GM21515 (cell line): ENCODE measurements around the gene CBLN3.
"Not testable (repeated sequence)": the region's sequence is repeated elsewhere in the genome, so short reads cannot be mapped to it uniquely, and the experiment has no call there.

Source experiments
- ATAC-seq: cut with Tn5 transposase; IDR thresholded peaks from one replicate; pipeline ENCODE4 v1.9.1; 2021; ENCODE audit not compliant: unreplicated experiment

Gene CBLN3

DNA sequence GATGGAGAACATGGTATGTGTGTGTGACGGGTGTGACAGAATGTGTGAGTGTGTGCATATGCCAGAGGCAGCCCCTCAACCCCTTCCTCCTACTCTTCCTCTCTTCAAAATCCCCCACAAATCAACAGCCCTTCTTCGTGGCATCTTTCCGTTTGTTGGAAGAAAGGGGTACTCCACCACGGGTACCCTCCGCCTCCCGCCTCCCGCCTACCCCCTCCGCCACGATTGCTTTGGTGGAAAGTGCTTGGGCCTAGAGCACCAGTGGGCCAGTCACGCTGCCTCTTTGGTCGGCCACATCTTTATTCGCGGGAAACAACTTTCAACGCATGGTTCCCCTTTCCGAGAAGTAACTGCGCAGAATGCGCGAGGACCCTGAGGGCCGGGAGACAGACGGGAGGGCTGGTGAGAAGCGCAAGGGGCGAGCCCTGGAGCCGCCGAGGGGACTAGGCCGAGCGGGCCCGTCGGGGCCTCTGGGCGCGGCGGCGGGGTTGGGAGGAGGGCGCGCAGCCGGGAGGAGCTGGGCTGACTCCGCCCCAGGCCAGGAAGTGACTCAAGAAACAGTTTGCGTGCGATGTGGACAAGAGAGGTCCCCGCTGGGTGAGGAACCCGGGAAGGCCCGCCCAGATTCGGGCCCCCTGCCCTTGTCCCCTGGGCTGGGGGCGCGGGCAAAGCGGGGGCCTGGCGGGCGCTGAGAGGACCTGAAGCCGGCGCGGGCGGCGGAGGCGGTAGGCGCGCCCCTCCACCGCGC is at the start of gene CBLN3, which contains the start of gene KHNYN:
CBLN3 (minus strand) TSS at position 274 of the 748 bp plus-strand sequence. CDS start 614 bp downstream, outside the sequence.
KHNYN (plus strand) TSS at position 560 of the 748 bp plus-strand sequence. CDS start 777 bp downstream, outside the sequence.
- ATAC-seq, result peak; percentile 86

DNA sequence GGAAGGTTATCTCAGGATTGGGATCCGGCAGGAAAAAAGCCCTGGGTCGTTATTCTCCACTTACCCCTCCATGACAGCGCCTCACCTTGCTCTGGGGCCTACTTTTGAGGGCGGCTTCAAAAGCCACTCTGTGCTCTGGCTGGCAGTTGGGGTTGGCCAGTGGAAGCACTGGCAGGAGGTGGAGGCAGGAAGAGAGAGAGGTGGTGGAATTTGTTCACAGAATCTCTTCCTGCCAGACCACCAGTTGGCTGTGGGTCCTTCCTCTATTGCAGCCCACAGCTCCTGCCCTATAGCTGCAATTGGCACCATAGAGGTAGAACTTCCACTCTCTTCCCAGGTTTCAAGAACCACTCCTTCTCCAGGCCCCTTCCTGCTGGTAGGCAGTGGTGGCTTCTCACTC is 45.8 kb upstream of the CBLN3 start:
- no peak for ATAC-seq

DNA sequence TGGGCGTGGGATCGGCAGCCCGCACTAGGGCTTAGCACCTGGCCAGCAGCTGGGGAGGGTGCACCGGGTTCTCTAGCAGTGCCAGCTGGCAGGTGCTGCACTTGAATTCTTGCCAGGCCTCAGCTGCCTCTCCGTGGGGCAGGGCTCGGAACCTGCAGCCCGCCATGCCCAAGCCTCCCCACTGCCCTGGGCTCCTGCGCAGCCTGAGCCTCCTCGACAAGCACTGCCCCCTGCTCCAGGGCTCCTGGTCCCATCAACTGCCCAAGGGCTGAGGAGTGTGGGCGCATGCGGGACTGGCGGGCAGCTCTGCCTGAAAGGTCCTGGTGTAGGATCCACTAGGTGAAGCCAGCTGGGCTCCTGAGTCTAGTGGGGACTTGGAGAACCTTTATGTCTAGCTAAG is 43.7 kb upstream of the CBLN3 start:
- no peak for ATAC-seq

DNA sequence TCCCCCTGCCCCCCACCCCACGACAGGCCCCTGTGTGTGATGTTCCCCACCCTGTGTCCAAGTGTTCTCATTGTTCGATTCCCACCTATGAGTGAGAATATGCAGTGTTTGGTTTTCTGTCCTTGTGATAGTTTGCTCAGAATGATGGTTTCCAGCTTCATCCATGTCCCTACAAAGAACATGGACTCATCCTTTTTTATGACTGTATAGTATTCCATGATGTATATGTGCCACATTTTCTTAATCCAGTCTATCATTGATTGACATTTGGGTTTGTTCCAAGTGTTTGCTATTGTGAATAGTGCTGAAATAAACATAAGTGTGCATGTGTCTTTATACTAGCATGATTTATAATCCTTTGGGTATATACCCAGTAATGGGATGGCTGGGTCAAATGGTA is 41.0 kb upstream of the CBLN3 start:
- not testable (repeated sequence) for ATAC-seq

DNA sequence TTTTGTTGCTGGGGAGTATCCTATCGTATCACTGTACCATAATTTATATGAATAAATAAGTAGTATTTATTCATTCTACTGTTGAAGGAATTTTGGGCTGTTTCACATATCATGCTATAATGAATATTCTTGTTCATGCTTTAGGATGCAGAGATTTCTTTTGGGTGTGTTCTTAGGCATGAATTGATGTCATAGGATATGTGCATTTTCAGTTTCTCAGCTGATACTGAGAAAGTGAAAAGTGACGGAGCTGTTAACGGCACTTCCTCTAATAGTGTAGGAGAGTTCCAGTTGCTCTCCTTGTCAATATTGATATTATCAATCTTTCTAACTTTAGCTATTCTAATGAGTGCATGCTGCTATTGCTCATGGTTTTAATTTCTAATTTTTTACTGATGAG is 36.3 kb upstream of the CBLN3 start:
- no peak for ATAC-seq

DNA sequence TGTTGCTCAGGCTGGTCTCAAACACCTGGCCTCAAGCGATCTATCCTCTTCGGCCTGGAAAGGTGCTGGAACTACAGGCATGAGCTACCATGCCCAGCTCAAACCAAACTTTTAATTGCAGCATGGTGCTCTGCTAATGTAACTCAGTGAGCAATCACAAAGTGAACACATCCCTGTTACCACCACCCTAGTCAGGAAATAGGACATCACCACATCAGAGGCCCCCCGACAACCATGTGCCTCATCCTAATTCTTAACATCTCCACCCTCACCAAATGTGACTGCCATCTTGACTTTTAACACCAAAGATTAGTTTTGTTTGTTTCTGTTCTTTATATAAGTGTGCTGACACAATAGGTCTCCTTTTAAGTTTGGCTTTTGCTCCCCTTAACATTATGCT is 35.9 kb upstream of the CBLN3 start:
- ATAC-seq, result no peak

DNA sequence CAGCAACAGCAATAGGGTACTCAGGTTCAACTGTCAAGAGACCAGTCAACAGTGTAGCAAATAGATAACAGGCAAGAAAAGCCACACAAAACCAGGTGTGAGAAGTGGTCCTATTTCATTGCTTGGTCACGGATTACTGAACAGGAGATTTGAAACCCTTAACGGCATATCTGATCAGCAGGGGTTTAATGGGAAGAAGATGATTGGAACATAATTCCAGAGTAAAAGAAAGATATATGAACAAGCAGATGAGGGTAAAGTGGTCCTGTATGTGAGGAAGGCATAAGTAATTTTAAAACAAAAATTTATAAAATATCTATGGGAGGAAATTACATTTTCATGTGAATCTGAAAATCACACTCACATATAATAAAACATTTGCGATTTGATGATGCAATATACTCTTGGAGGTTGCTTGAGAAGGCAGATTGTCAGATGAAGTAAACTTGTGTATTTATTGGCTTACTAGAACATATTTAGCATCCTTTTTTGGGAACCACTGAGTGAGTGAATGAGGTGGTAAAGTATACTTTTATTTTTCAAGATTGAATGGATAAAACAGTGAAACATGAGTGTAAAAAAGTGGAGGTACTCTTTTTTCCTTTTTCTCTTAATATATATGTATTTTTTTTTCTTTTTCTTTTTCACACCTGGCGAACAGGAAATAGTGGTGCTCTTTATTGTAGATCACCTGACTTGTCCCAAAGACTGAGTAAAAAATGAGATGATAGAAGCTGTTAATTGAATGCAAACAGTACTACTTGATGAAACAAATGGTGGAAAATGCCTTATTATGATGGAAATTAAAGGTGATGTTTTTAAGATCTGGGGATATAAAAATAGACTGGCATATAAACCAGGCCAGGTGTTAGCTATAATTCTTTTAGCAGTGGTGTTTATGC is 34.7 kb upstream of the CBLN3 start:
- ATAC-seq, result no peak

DNA sequence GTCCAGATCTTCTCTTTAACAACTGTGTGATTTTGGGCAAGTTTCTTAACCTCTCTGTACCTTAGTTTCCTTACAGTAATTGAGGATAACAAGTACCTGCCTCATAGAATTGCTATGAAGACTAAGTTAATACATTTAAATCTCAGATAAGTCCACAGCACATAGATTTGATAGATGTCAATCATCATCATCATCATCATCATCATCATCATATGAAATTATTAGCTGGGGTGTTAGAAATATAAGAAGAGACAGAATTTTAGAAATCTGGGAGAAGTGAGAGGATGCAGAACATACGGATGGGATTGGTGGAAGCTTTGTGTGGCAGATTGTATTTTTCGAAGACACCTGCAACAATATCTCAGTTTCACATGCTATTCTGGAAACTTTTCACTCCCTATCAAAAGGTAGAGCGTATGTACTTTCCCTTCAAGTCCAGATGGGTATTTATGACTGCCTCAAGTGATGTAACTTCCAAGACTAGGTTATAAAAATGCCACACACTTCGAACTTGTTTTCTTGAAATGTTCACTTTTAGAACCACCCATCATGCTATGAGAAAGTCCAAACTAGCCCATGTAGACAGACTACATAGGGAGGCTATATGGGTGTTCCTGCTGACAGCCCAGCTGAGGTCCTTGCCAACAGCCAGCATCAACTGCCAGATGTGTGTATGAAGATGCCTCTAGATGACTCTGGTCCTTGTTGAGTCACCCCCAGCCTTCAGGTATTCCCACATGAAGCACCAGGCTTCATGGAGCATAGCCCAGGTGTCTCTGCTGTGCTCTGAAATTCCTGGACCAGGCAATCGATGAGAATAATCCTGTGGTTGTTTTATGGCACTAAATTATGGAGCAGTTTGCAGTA is 33.8 kb upstream of the CBLN3 start:
- ATAC-seq, result no peak

DNA sequence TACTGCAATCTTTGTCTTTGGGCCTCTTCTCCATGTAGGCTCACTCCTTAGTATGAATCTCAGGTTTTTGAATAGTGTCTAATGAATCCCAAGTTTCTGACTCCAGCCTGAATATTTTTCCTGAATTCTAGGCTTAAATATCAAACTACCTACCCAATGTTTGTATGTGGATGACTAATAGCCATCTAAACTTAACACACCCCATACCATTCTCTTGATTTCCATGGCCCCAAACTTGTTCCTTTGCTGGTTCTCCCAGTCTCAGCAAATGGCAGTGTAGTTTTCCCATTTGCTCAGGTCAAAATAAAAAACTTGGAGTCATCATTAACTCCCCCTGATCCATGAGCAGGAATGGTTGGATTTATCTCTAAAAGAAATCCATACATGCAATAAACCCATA is 31.9 kb upstream of the CBLN3 start:
- ATAC-seq, result no peak

DNA sequence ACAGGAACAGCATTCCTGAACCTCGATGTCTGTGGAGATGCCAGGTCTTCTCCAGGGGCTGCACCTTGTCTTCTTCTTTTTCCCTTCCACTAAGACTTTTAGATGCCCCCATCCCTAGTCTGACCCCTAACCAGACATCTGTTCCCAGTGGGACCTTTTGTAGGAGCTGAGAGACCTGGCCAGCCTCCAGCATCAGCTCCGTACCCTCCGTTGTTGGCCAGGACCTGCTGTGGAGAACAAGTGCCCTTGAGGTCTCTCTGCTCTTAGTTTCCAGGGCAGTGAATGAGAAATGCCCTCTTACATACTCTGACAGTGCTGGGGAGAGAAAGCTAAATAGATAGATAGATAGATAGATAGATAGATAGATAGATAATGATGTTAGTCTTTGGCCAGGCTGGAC is 29.9 kb upstream of the CBLN3 start:
- ATAC-seq, result no peak

DNA sequence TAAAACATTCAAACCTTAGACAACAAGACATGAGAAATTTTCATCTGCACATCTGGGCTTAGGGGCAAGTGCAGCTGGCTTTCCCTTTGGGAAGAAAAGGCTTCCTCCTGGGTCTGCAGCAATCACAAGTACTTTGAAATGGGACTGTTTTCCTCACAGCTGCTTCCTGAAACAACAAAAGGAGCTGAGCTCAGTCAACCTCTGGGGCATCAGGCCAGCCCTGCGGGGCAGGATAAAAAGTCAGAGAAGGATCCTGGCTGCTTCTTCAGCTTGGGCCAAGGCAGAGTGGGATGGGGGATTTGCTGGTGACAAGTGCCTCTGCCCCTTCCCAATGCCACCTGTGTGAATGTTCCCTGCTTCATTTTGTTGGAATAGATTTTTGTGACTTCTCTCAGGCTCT is 29.3 kb upstream of the CBLN3 start:
- no peak for ATAC-seq

DNA sequence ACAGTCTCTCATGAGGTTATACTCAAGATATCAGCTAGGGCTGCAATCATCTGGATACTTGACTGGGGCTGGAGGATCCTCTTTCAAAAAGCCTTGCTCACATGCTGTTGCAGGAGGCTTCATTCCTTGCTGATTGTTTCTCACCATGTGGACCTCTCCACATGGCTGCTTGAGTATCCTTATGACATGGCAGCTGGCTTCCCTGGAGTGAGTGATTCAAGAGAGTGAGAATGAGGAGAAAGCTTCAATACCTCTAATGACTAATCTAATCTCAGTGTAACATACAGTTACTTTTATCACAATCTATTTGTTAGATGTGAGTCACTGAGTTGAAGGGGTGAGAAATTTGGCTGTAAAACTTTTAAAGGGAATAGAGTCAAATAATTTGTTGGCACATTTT is 27.5 kb upstream of the CBLN3 start:
- no peak for ATAC-seq

DNA sequence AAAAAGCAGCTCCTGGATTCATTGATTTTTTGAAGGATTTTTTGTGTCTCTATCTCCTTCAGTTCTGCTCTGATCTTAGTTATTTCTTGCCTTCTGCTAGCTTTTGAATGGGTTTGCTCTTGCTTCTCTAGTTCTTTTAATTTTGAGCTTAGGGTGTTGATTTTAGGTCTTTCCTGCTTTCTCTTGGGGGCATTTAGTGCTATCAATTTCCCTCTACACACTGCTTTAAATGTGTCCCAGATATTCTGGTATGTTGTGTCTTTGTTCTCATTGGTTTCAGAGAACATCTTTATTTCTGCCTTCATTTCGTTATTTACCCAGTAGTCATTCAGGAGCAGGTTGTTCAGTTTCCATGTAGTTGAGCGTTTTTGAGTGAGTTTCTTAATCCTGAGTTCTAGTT is 21.4 kb upstream of the CBLN3 start:
- ATAC-seq, result not testable (repeated sequence)

DNA sequence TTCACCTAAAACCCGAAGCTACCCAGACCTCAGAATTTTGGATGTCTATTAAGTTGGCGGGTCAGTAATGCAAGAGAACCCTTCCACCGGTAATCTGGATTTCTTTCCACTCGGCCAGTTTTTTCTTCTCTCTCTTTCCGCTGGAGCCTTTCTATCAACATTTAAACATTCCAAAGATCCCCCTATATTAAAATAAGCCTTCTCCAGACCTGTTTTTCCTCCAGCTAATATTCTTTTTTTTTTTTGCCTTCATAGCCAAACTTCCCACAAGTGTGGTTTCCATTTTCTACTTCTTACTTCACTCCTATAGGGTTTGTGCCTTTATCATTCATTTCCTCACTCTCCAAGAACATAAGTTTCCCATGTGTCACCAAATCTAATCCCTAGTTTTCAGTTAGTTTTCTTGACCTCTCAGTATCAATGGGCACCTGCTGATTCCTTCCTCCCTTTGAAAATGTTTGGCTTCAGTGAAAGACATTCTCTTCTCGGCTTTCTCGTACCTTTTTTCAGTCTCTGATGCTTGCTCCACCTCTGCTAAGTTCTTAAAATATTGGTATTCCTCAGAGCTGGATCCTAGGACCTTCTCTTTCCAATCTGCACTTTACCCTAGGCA is 13.7 kb upstream of the CBLN3 start:
- no peak for ATAC-seq

DNA sequence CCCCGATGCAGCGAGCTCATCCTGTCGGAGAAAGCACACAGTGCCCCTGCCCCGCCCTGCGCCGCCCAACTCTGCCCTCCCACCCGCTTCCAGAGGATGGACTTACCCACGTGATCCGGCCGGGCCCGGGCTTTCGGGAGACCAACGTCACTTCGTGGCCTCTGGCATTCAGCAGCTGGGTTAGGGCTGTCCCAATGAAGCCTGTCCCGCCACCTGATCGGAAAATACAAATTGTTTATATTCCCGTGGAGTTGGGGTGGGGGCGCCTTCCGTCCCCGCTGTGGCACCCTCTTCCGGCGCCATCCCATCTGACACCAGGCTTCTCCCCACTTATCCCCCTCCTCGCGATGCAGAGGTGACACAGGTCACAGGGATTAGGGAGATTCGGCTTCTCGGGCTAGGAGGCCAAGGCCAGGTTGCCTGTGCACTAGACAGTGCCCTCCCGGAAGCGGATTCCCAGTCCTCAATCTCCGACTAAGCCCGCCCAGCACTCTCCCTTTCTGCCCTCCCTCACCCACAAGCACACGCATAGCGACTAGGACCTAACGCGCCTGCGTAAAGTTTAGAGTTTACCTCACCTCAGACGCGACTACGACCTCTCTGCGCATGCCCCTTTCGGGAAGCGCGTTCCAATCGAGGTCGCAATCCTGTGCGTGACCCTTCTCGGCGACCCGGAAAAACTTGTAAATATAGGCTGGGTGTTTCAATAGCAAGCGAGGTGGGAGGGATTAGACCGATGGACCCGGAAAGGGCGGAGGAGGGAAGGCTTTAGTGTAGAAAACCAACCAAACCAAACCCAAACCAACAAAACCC is 13.0 kb upstream of the CBLN3 start, which contains the start of gene SDR39U1:
SDR39U1 (minus strand) TSS at position 537 of the 813 bp plus-strand sequence; CDS start at position 530, 7 bp downstream.
- ATAC-seq, result peak; percentile 88

DNA sequence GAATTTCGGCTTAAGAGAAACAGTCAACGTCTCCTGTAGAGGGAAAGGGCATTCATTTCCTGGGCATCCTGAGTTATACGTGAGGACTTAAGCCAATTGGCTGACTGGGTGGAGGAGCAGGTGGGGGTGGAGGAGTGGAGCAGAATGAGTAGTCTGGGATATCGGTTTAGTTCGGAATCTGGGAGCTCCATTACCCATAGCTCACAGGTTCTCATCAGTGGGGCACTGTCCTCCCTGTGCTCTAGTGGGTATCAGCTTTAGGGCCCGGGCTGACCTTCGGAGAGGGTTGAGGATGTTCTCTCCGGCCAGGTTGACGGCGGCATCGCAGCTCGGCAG is 12.4 kb upstream of the CBLN3 start:
- ATAC-seq, result peak; percentile 1

DNA sequence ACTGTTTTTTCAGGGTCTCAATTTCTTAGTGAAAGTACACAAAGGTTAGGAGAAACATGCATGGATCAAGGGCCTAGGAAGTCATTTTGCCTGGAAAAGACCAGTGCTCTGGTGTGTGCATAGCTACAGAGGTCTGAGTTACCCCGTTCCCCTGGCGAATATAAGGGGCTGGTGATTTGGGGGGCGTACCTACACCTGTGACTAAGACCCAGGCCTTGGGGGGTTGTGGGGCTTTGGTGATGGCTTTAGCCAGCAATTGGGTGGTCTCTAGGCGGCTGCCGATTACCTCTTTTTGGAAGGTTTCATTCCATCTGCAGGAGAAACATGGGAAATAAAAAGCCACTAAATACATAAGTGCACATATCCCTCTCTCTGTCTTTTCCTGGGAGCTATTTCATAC is 12.0 kb upstream of the CBLN3 start:
- no peak for ATAC-seq

DNA sequence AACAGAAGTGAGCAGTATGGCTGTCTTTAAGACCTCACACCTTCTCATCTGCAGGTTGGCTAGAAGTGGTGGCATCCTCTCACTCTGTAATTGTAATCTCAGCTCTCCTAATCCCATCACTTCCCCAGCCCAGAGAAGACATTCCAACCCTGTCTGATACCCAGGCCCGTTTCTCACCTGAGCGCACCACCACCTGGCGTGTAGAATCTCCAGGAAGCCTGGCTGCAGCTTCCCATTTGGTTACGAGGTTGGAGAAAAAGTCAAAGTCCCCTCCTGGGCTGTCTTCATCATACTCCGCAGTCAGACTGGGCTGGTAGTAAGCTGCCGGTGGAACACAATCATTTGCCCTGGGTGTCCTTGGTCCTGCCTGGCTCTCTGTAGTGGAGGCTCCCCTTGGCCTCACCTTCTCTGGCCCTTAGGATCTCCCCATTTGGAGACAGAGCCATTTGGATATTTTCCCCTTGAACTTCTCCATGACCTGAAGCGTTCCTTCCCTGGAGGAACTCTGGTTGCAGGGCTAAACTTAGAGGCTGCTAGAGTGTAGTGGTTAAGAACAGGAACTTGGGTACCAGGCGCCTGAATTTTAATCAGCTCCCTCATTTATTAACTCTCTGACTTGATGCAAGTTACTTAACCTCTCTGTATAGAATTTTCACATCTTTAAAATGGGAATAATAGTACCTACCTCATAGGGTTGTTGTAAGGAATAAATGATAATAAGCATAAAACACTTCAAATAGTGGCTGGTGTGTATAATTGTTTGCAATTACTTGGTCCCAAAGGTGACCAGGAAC is 11.3 kb upstream of the CBLN3 start:
- no peak for ATAC-seq
